HepG2 (cell line): ENCODE results near the gene CTRL. TPM values are rescaled to one million over a fixed set of nuclear protein-coding genes. Genes with fewer than 3 reads are reported as not detected.

ENCODE experiments used
- ARID5B ChIP-seq: IDR thresholded peaks from 2 replicates; pipeline ENCODE4 v1.4.0; 2020; ENCODE audit warnings: mild to moderate bottlenecking, missing genetic modification reagents
- CTCF ChIP-seq: sonication (generic); formaldehyde crosslinking; IDR thresholded peaks from 2 replicates; pipeline ENCODE4 v1.5.0; 2020; ENCODE audit warnings: mild to moderate bottlenecking, missing genetic modification reagents, moderate library complexity
- DDIT3 ChIP-seq: sonication (generic); formaldehyde crosslinking; IDR thresholded peaks from 2 replicates; pipeline ENCODE4 v1.4.0; 2020; ENCODE audit warnings: mild to moderate bottlenecking, missing genetic modification reagents
- FOXO1 ChIP-seq: sonication (generic); formaldehyde crosslinking; IDR thresholded peaks from 2 replicates; pipeline ENCODE4 v1.4.0; 2020; ENCODE audit warnings: missing genetic modification reagents
- GATAD2A ChIP-seq: IDR thresholded peaks from 2 replicates; pipeline ENCODE4 v1.6.1; 2016
- GFI1 ChIP-seq: sonication (generic); formaldehyde crosslinking; IDR thresholded peaks from 2 replicates; pipeline ENCODE4 v1.5.0; 2020; ENCODE audit warnings: missing genetic modification reagents, mild to moderate bottlenecking, borderline replicate concordance
- HES4 ChIP-seq: sonication (generic); formaldehyde crosslinking; IDR thresholded peaks from 2 replicates; pipeline ENCODE4 v1.9.0; 2021; ENCODE audit warnings: mild to moderate bottlenecking, missing genetic modification reagents, borderline replicate concordance
- HNRNPH1 ChIP-seq: fragments of 200-400 bp; formaldehyde crosslinking; optimal IDR thresholded peaks from 2 replicates; pipeline ENCODE3; 2017; ENCODE audit warnings: mild to moderate bottlenecking, low read depth, low read length
- HOXD1 ChIP-seq: sonication (generic); formaldehyde crosslinking; IDR thresholded peaks from 2 replicates; pipeline ENCODE4 v1.5.0; 2020; ENCODE audit warnings: missing genetic modification reagents
- IRF9 ChIP-seq: sonication (generic); formaldehyde crosslinking; IDR thresholded peaks from 2 replicates; pipeline ENCODE4 v1.8.0; 2022; ENCODE audit warnings: missing genetic modification reagents, mild to moderate bottlenecking, borderline replicate concordance
- MED1 ChIP-seq: sonication (generic); formaldehyde crosslinking; IDR thresholded peaks from 2 replicates; pipeline ENCODE4 v1.4.0; 2020; ENCODE audit warnings: missing genetic modification reagents
- NCOR1 ChIP-seq: fragments of 200-600 bp; sonication (generic); IDR thresholded peaks from 2 replicates; pipeline ENCODE4 v1.7.0; 2017; ENCODE audit warnings: antibody characterized with exemption, low read length, borderline replicate concordance
- NRL ChIP-seq: sonication (generic); formaldehyde crosslinking; IDR thresholded peaks from 2 replicates; pipeline ENCODE4 v1.5.0; 2020; ENCODE audit warnings: missing genetic modification reagents, mild to moderate bottlenecking, moderate library complexity, borderline replicate concordance
- RBM39 ChIP-seq: fragments of 200-400 bp; formaldehyde crosslinking; IDR thresholded peaks from one replicate; pipeline ENCODE4 v1.6.1; 2018; ENCODE audit warnings: antibody characterized with exemption, mild to moderate bottlenecking, low read depth, low read length; ENCODE audit not compliant: poor library complexity, severe bottlenecking
- RNF219 ChIP-seq: sonication (generic); formaldehyde crosslinking; IDR thresholded peaks from 2 replicates; pipeline ENCODE4 v1.5.0; 2020; ENCODE audit warnings: mild to moderate bottlenecking, missing genetic modification reagents
- SP2 ChIP-seq: sonication (generic); formaldehyde crosslinking; IDR thresholded peaks from 2 replicates; pipeline ENCODE4 v1.5.1; 2020; ENCODE audit warnings: mild to moderate bottlenecking, missing genetic modification reagents
- ZC3H13 ChIP-seq: sonication (generic); formaldehyde crosslinking; IDR thresholded peaks from 2 replicates; pipeline ENCODE4 v1.8.1; 2023; ENCODE audit warnings: mild to moderate bottlenecking, missing genetic modification reagents, moderate library complexity
- ZNF256 ChIP-seq: sonication (generic); formaldehyde crosslinking; conservative IDR thresholded peaks from 2 replicates; pipeline ENCODE4 v1.4.0; 2020; ENCODE audit warnings: missing genetic modification reagents
- ZNF883 ChIP-seq: sonication (generic); formaldehyde crosslinking; IDR thresholded peaks from 2 replicates; pipeline ENCODE4 v1.5.1; 2020; ENCODE audit warnings: mild to moderate bottlenecking, missing genetic modification reagents; ENCODE audit errors: not compliant biosample characterization
- ZSCAN29 ChIP-seq: sonication (generic); formaldehyde crosslinking; conservative IDR thresholded peaks from 2 replicates; pipeline ENCODE4 v1.4.0; 2020; ENCODE audit warnings: mild to moderate bottlenecking, missing genetic modification reagents
- polyA plus RNA-seq, 8 experiments: library from polyadenylated mRNA; depleted of rRNA in 3 of 8; stranded (reverse) in 7 of 8; unstranded in 1 of 8; fragments of >200 nt; fragmentation: Illumina TruSeq in 4 of 8; extraction: Trizol in 4 of 8; gene quantifications; 2 replicates each; pipeline versions ENCODE4 v1.2.1 to v1.2.3, GENCODE V29; 2011 to 2016; ENCODE audit warnings: low read depth in 4 of 8, missing spikeins in 1 of 8, mixed read lengths in 1 of 8; ENCODE audit not compliant: insufficient read depth in 1 of 8
- total RNA-seq, 5 experiments: library from RNA; depleted of rRNA; stranded (reverse); fragments of >200 nt; fragmentation: Illumina TruSeq; extraction: Trizol; gene quantifications; 2 replicates each; pipeline ENCODE4 v1.2.3, GENCODE V29; 2016; ENCODE audit warnings: low read depth in 1 of 5

The CTRL gene
- total and polyA plus RNA-seq, 2 of the 13 experiments (the other 11 are each of a cell fraction or from before 2014, with no cell fraction given): 1.9 to 2.7 TPM

GRCh38 chr16:67936124-67936879 is 4.6 kb upstream of the CTRL start, which contains the start of gene PSMB10 (continued):
- TF ChIP-seq DDIT3 (no peak), ZSCAN29 (CRISPR knock-in tag) (no peak), GFI1 (CRISPR knock-in tag) (peak; percentile 68; the same call in 1 of the 2 replicates), GATAD2A (no peak), HES4 (peak; percentile 16; the same call in 1 of the 2 replicates), SP2 (CRISPR knock-in tag) (no peak), IRF9 (CRISPR knock-in tag) (0 out of 2 replicates have a peak, but pooled peaks have one; percentile 16), RBM39 (peak; percentile 77), CTCF (CRISPR knock-in tag) (peak; percentile 52), NRL (CRISPR knock-in tag) (peak; percentile 94), ZNF883 (CRISPR knock-in tag) (no peak), RNF219 (CRISPR knock-in tag) (peak; percentile 85), MED1 (CRISPR knock-in tag) (no peak), ZC3H13 (CRISPR knock-in tag) (peak; percentile 74; the same call in 1 of the 2 replicates), HNRNPH1 (no peak), NCOR1 (no peak), ARID5B (CRISPR knock-in tag) (no peak), FOXO1 (no peak), HOXD1 (no peak; the same call in none of the 2 replicates), ZNF256 (CRISPR knock-in tag) (no peak; the same call in 1 of the 2 replicates)
